Measurements from ENCODE around the gene MALT1. TPM values are rescaled to one million over a fixed set of nuclear protein-coding genes. Genes with fewer than 3 reads are reported as not detected.

MALT1 gene
- total RNA-seq, 1 donor from 2014 or later: 251 TPM

DNA sequence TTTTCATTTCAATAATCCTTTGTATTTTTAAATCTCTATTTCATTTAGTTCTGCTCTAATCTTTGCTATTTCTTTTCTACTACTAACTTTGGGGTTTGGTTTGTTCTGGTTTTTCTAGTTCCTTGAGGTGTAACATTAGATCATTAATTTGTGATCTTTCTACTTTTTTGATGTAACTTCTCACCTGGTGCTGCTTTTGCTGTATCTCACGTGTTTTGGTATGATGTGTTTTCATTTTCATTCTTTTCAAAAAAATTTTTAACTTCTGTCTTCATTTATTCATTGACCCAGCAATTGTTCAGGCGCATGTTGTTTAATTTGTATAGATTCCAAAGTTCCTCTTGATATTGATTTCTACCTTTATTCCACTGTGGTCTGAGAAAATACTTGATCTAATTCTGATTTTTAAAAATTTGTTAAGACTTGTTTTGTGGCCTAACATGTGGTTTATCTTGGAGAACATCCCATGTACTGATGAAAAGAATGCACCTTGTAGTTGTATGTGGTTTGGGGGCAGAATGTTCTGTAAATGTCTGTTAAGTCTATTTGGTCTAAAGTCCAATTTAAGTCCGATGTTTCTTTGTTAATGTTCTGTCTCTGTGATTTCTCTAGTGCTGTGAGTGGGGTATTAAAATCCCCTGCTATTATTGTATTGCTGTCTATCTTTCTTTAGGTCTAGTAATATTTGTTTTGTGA, 17.3 kb upstream of the MALT1 start:
- peak; percentile 69 for DNase-seq (ENCODE audit: low read depth)

DNA sequence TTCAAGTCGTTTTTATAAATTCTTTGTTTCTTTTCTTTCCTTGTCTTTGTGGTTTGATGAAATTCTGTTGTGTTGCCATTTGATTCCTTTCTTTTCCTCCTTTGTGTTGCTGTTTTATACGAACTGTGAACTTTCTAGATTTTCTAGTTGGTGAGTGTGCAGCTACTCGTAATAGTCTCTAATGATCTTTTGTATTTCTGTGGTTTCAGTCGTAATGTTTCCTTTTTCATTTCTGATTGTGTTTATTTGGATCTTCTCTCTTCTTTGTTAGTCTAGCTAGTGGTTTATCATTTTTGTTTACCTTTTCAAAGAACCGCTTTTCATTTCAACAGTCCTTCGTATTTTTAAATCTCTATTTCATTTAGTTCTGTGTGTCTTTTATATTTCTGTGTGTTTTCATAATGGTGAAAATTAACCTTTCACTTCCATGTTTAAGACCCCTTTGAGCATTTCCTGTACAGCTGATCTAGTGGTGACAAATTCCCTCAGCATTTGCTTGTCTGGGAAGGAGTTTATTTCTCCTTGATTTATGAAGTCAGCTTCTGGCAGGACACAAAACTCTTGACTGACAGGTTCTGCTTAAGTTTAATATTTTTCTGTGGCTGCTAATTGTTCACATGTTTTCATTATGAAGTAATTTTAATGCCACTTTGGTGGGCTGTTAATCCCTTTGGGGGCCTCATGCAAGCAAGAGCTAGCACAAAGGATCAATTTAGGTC, 16.2 kb upstream of the MALT1 start:
- no peak for DNase-seq (ENCODE audit: low read depth)

DNA sequence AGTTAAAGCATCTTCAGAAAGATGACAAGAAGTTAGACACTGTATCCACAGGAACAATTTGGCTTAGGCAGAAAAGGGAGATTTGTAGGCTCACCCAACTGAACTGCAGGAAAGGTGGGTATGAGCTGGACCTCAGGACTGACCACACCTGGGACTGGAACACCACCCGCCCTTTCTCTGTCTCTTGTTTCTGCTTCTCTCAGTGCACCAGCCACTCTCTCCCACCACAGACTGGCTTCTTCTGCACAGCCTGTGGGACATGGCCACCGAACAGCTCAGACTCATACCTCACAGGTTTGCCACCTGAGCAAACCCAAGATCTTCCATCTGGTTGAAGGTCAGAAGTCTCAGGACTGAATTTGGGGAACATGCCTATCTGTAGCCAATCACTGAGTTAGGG, 14.2 kb upstream of the MALT1 start:
- DNase-seq (ENCODE audit: low read depth): no peak

DNA sequence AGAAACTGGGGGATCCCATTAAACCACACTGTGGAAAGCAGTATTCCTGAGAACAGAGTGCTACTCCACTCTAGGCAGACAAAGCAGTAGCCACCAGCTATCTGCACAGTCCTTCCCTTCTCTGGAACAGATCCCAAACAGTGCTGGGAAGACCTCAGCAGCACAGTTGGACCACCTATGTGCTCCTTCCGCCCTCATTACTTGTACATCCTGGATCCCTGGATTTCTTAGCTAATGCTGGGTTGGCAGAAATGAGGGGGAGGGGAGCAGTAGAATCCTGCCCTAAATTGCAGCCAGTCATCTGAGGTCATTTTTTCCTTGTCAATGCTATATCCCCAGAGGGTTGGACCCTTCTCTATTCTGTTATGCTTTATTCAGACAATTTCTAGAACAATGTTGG, 13.8 kb upstream of the MALT1 start:
- DNase-seq (ENCODE audit: low read depth): no peak

DNA sequence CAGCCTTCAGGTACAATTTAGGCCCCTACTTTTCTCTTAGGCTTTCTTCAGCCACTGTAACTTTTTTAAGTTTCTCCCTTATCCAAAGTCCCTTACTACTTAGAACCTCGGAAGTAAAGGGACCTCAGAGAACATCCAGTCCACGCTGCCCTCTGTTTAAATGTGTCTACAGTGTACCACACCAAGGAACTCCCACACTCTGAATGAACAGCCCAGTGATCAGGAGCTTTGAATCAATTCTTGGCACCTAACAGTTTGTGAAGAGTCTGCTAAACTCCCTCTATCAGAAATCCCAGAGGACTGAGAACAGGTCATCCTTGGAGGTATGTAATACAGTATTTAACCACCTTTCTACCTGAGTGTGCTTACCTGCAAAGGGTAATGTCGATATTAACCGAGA, 11.6 kb upstream of the MALT1 start:
- no peak for DNase-seq (ENCODE audit: low read depth)

DNA sequence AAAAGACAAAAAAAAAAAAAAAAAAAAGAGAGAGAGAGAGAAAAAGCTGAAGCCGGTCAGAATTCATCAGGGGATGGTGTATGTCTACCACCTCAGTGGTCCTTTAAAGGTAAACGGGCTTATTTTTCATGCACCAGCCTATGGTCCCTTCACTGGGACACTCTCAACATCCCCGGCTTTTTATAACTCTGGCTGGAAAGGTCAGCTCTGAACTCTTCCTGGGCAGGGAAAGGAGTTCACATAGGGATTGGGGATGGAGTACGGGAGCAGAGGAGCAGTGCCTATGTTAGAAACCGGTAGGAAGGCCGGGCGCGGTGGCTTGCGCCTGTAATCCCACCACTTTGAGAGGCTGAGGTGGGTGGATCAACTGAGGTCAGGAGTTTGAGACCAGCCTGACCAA, 10.3 kb upstream of the MALT1 start:
- DNase-seq (ENCODE audit: low read depth): no peak

DNA sequence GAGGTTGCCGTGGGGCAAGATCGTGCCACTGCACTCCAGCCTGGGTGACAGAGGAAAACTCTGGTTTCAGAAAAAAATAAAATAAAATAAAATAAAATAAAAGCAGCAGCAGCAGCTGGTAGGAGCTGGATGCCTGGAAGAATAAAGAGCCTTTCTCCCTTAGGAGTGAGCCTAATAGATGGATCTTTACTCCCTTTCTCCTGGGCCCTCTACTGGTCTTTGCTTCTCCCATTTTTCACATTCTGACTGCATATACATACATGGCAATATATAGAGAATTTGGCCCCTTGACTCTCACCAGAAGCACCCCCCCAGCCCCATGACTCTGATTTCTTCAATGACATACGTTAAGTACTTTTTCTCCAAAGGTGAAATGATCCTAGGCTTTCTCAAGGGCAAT, 9.8 kb upstream of the MALT1 start:
- no peak for DNase-seq (ENCODE audit: low read depth)

DNA sequence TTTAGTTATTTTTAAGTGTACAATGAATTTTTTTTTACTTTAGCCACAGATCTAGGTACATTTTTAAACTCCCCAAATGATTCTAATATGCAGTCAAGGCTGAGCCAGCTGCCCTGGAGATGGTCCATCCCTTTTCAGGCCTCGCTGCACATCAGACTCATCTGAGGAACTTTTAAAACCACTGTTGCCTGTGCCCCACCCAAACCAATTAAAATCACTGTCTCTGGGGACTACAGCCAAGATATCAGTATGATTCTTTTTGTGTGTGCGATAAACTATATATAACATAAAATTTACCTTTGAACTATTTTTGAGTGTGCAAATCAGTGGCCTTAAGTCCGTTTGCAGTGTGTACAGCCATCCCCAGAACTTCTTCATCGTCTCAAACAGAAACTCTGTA, 9.1 kb upstream of the MALT1 start:
- no peak for DNase-seq (ENCODE audit: low read depth)

DNA sequence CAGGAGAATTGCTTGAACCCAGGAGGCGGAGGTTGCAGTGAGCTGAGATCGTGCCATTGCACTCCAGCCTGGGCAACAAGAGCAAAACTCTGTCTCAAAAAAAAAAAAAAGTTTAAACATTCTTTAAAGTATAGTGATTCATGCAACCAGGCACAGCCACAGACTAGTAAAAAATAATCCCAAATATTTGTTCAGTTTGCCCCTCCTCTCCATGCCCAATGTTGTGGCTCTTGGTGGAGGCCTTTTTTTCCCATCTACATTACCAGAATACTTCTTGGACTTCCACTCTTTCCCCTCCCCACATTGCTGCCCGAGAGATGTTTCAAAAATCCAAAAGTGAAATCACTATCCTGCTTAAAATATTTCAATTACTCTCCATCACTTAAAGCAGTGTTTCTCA, 5.1 kb upstream of the MALT1 start:
- no peak for DNase-seq (ENCODE audit: low read depth)

DNA sequence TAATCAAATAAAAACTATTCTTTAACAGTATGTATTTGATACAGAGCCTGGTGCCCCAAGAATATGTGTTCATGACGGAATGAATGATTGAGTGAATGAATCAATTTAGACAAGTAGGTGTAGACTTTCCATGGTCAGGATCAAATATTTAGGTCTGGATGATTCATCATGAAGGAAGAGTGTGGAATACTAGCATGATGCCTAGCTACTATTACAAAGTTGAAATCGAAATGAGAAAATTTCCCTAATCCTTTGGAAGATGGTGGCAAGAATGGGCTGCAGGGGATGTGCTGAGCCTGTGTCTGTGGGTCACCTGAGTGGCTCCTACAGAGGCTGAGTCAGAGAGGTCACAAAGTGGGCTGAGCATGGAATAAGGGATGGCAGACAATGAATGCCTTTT, 3.1 kb upstream of the MALT1 start:
- no peak for DNase-seq (ENCODE audit: low read depth)

DNA sequence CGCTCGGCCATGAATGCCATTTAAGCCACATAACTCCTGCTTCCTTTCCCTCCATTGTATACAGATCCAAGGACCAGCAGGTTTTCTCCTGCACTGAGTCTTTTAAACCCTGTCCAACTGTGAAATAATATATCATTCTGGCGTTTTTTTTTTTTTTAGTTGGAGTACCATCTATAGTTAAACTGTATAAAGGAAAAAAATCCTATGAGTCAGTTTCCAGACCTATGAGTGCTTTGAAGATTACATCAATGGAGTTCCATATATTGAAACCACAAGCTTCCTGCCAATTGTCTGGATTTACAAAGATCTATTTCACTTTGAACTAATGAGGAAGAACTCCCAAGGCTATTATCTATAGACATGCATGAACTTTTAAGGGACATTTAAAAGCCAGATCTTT, 2.4 kb upstream of the MALT1 start:
- no peak for DNase-seq (ENCODE audit: low read depth)

DNA sequence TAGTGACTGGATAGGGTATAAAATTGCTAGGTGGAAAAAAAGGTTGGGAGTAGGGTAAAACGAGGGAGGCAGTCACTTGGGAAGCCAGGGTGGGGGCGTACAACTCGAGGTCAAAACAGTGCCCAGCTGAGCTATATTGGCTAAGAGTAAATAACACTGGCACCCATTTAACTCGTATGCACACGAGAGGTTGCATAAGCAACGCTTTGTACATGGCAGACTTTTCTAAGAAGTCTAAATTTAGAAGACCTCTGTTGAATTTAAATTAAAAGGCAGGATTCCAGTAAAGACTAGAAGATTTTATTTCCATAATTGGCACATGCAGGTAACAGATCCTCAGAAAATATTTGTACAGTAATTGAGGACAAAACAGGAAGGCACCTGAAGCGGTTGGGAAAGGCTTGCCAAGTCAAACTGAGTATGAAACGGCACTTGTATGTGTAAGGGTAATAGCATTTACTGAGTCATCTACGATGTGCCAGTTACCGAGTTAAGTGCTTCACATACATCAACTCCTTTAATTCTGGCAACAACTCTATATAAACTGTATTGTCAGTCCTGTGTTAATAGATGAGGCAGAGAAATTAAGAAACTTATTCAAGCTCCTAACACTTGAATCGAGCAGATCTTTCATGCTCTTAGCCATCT, 1.4 kb upstream of the MALT1 start:
- DNase-seq (ENCODE audit: low read depth): peak; percentile 78

DNA sequence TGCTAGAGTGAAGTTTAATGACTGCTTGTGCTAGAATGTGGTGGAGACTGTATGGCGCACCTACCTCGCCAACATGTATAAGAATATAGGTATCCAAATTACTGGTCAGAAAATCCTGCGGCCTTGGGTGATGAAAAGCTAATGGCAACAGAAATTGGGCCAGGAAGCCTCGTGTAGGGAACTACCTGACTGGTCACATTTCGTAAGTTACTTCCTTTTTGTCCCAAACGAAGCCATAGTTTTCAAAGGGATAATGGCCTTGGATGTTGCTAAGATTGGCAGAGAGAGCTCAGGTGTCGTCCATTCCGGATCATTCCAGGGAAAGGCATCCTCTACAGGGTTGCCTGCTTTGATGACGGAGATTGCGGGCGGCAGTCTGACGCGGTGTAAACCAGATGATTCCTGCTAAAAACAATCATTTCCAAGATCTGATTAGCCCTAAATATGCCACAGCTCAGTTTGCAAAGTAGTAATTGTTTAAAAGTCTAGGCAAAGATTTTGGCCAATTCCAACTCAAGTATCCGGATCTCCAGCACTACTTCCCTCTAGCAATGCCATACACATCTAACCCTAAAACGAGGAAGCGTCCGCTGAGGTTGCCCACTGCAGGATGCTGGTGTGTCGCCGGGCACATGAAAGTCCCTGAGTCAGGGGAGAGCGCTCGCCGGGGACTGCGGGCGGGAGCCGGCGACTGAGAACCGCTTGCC, 708 bp upstream of the MALT1 start:
- DNase-seq (ENCODE audit: low read depth): no peak

DNA sequence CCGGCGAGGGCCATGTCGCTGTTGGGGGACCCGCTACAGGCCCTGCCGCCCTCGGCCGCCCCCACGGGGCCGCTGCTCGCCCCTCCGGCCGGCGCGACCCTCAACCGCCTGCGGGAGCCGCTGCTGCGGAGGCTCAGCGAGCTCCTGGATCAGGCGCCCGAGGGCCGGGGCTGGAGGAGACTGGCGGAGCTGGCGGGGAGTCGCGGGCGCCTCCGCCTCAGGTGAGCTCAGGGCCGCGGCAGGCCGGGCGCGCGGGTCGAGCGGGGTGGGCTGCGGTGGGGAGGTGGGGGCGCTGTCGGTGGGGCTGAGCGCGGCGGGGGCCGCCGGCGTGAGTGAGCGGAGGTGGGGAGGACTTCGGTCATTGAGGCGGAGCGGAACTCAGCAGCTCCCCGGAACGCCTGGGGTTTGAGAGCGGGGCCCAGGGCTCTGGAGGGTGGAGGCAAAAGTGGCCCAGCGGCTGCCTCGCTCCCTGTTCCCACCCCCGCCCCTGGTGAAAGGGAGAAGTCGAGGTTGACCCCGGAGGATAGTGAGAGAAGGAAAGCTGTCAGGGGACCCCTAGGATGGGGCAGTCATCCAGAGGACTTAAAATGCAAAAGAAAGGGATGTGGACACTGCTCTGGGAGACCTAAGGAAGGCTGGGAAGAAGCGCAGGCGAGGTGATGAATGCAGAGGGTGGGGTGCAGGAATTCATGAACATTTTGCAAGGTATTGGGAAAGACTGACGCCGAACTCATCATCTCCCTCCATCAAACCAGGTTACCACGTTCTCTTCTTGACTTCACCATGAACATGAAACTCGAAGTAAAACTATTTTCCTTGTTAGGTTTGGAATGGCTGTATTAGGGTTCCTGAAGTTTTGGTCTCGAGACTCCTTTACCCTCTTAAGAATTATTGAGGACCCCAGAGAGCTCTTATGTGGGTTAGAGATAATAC, 633 bp downstream of the MALT1 start:
- peak; percentile 46 for DNase-seq (ENCODE audit: low read depth)

DNA sequence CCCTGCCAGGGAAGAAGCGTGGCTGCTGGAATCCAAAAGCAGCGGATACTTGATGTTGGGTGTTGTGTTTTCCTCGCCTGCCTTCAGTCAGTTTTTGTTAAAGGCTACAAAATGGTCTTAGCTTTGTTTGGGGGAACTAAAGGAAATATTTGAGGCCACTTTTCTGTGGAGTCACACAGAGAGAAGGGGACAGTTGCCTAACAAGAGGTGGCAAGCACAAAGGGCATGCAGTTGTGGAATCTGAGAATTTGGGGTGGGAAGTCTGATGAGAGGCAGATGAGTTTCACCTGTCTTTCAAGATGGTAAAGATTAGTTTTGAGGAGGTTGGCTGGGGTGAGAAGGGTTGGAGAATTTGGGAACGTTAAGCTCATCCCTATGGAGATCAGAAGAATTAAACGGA, 2.9 kb downstream of the MALT1 start:
- DNase-seq (ENCODE audit: low read depth): no peak

DNA sequence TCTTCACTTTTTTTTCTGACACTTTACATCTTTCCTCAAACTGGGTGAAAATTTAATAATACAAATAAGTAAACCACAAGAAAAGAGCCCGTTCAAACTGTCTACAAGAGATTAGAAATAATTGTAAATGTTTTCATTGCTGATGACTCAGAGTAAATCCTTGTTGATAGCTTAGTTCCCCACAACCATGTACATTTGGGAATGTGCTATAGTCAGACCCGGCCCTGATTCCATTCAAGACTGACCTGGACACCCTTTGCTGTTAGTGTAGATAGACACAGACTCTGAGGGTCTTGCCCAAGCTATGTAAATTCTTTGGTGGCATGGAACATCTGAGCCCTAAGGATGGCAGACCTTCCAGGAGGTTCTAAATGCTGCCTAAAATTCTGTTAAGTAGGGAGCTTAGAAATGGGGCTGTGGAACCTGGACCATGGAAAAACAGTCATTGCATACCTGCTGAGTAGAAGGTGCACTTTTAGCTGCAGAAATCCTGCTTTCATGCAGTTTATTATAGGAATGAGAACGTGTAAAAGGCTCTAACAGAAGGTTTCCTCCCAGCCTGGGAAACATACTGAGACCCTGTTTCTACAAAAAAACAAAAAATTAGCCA, 3.7 kb downstream of the MALT1 start:
- DNase-seq (ENCODE audit: low read depth): peak; percentile 44

DNA sequence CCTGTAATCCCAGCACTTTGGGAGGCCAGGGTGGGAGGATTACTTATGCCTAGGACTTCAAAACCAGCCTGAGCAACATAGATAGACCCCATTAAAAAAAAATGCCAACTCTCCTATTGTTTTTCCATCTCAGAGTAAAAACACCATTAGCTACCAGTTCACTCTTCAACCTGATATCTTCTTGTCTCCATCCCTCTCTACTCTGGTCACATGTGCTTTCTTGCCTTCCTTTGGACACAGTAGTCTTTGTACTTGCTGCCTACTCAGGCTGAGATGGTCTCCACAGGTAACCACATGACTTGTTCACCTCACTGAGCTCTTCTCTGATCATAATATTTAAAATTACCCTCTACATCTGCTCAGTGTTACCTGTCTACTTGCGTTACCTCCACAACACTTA, 5.0 kb downstream of the MALT1 start:
- DNase-seq (ENCODE audit: low read depth): no peak

DNA sequence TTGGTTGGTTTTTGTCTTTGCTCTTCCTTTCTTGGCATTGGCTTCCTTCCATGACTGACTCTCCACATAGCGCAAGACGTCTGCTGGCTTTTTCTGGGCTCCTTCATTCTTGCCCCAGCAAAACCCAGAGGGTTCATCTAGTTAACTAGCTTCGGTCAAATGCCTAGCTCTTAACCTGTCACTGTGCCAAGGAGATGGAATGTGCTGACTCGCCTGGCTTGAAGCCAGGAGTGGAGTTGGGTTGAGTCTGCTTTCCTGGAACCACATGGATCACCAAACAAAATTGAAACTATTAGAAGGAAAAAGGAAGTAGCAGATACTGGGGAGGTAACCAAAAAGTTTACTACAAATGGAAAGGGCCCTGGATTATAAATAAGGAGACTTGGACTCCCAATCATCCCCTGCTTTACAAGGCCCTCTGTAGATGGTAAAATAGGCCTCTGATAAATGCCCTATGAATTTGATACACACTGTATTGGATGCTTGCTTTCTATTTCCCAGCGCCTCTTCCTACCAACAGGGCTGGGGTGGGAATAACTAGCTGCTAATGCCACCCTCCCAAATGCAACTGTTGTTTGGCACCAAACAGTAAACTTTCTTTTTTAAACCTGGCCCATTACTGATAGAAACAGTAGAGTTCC, 11.3 kb downstream of the MALT1 start:
- DNase-seq (ENCODE audit: low read depth): peak; percentile 96

DNA sequence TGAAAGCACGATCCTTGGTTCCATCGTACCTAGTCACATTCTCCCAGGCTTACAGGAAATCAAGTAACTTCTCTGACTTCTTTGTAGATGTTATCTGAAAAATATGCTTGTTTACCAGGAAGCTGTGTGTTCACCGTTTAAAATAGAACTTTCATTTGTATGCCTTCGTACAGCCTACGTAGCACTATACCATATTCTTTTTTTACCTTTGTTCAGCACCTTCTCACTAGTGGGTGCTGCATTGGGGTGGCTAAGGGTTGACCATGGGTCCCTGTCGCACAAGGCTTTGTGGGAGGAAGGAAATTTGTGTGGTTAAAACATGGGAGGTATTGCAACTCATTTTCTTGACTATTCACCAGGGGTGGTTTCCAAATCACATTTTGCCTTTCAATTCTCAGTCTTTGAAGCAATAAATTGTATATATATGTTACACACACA, 16.6 kb downstream of the MALT1 start:
- DNase-seq (ENCODE audit: low read depth): peak; percentile 22

DNA sequence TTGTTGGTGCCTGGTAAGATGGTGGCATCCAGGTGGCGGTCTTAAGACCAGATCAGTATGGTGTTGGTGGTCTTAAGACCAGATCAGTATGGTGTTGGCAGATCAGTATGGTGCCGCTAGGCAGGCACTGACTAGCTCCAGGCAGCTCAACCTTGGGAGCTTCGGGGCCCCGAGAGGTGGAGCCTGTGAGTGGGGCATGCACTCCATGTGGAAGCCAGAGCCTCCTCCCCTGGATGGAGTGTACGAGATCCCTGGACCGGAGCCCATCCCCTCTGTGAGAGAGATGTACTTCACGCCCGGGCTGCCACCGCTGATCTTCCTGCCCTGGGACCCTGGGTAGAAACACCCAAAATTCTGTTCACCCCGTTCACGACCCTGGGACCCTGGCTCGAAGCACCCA, 19.0 kb downstream of the MALT1 start:
- DNase-seq (ENCODE audit: low read depth): no peak

All from renal cortical epithelial cell (primary cell).